DND-41 (cell line): ENCODE data around the gene PPP1R10.

Source experiments
- EZH2 ChIP-seq: IDR thresholded peaks from 3 replicates; pipeline ENCODE4 v1.6.1; 2012; ENCODE audit warnings: borderline replicate concordance, low read depth, mild to moderate bottlenecking, moderate library complexity, low read length, inconsistent platforms; ENCODE audit not compliant: severe bottlenecking
- TF ChIP-seq, protein P1 (sequence below): IDR thresholded peaks from 2 replicates; pipeline ENCODE4 v1.5.1; 2012; ENCODE audit warnings: borderline replicate concordance, low read length, moderate library complexity, mild to moderate bottlenecking; ENCODE audit not compliant: poor library complexity, severe bottlenecking; ENCODE audit errors: extremely low read depth

DNA sequence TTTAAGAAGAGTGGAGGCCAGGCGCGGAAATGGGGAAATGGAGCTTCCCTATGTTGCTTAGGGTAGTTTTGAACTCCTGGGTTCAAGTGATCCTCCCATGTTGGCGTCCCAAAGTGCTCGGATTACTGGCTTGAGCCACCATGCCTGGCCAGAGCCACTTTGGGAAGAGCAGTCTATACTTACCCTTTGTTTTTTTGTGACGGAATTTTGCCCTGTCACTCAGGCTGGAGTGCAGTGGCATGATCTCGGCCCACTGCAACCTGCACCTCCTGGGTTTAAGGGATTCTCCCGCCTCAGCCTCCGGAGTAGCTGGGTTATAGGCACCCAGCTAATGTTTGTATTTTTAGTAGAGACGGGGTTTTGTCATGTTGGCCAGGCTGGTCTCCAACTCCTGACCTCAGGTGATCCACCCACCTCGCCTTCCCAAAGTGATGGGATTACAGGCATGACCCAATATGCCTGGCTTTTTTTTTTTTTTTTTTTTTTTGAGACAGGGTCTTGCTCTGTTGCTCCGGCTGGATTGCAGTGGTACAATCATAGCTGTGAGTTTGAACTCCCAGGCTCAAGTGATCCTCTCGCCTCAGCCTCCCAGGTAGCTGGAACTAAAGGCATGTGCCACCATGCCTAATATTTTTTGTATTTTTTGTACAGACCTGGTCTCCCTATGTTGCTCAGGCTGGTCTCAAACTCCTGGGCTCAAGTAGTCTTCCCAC lies 18.0 kb downstream of the PPP1R10 start:
- TF ChIP-seq, protein P1, sequence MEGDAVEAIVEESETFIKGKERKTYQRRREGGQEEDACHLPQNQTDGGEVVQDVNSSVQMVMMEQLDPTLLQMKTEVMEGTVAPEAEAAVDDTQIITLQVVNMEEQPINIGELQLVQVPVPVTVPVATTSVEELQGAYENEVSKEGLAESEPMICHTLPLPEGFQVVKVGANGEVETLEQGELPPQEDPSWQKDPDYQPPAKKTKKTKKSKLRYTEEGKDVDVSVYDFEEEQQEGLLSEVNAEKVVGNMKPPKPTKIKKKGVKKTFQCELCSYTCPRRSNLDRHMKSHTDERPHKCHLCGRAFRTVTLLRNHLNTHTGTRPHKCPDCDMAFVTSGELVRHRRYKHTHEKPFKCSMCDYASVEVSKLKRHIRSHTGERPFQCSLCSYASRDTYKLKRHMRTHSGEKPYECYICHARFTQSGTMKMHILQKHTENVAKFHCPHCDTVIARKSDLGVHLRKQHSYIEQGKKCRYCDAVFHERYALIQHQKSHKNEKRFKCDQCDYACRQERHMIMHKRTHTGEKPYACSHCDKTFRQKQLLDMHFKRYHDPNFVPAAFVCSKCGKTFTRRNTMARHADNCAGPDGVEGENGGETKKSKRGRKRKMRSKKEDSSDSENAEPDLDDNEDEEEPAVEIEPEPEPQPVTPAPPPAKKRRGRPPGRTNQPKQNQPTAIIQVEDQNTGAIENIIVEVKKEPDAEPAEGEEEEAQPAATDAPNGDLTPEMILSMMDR, result no peak
- TF ChIP-seq EZH2, result no peak
